ENCODE measurements around the gene ZFY. TPM values are rescaled to one million over a fixed set of nuclear protein-coding genes. Genes with fewer than 3 reads are reported as not detected.

The ZFY gene
- total RNA-seq, 1 experiment from 2014 or later: not detected

DNA sequence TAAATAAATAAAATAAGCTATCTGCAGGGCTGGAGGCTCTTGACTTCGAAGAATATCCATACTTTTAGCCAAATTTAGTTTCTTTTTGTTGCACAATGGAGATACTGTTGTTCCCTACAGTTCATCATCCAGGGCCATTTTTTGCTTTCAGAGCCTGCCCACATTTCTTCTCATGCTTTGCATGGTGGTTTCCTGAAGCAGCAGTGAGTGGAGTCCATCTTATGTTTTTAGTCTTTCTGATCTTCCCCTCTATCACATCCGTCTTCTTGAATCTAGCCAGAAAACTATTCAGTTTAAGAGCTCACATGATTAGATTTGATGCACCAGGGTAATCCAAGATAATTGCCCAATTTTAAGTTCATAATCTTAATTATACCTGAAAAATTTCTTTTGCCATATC, 19.6 kb downstream of the ZFY start:
- no peaks in the 10 kb centered on the region for H3K4me1 ChIP-seq (ENCODE audit: insufficient read depth, low read length)
- POLR2A ChIA-PET (ENCODE audit: unreplicated experiment): no interaction called here
- CTCF ChIA-PET: no interaction called here

DNA sequence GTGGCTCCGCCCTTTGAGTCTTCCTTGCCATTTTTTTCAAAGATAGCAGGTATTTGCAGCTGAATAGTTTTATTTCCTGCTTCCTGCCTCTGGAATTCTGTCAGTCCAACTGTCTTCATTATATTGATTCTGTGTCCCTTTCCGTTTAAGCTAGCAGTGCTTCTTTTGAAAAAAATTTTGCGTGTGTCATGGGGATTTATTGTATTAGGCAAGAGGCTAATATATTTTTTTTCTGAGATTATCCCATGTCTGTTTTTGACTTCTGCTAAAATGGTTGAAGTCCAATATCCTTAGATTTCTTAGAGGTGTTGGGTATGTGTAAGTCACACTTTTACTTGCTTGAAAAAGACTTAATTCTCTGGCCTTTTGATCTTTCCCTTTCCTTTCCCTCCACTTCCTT, 20.4 kb downstream of the ZFY start:
- Histone ChIP-seq H2AFZ (ENCODE audit: low read length) (no peak overlapping the region), H3K9me3 (ENCODE audit: low read length) (no peaks in the 10 kb centered on the region), H4K20me1 (ENCODE audit: low read length) (no peaks in the 10 kb centered on the region), H3K9me2 (replicated peaks; ENCODE audit: low read length) (no peaks in the 10 kb centered on the region), H3K4me3 (ENCODE audit: low read length) (no peak overlapping the region), H3K79me2 (ENCODE audit: low read length) (no peaks in the 10 kb centered on the region), H3K27me3 (ENCODE audit: low read length) (no peaks in the 10 kb centered on the region), H3K4me1 (ENCODE audit: insufficient read depth, low read length) (no peaks in the 10 kb centered on the region), H3K36me3 (ENCODE audit: low read depth, low read length) (no peaks in the 10 kb centered on the region), H3K27ac (ENCODE audit: low read length) (no peak overlapping the region), H3F3A (ENCODE audit: low read length, unreplicated experiment) (no peaks in the 10 kb centered on the region), H3K9ac (ENCODE audit: low read length) (no peak overlapping the region), H3K4me2 (ENCODE audit: low read length) (no peak overlapping the region)
- ATAC-seq (no peak), DNase-seq (no peak)
- intact Hi-C loops (cut with micrococcal nuclease): no loop called here
- ChIA-PET CTCF (no interaction called here), POLR2A (ENCODE audit: unreplicated experiment) (no interaction called here)
- TF ChIP-seq EZH2 (IDR thresholded peaks at IDR 0.05; ENCODE audit: low read length, unreplicated experiment) (no peak), CTCF (conservative IDR thresholded peaks at IDR 0.05; ENCODE audit: low read depth, low read length) (no peak), EZH2phosphoT487 (IDR thresholded peaks at IDR 0.05; ENCODE audit: borderline replicate concordance, low read length) (no peak)
- no TSS peak for BruUV-seq (replicated peaks)

More for the DNA sequence above, 19.6 kb downstream of the ZFY start:
- Histone ChIP-seq H3K4me2 (ENCODE audit: low read length) (no peak overlapping the region), H2AFZ (ENCODE audit: low read length) (no peak overlapping the region), H3K27me3 (ENCODE audit: low read length) (no peaks in the 10 kb centered on the region), H3K9ac (ENCODE audit: low read length) (no peak overlapping the region), H4K20me1 (ENCODE audit: low read length) (no peaks in the 10 kb centered on the region), H3K9me3 (ENCODE audit: low read length) (no peaks in the 10 kb centered on the region), H3F3A (ENCODE audit: low read length, unreplicated experiment) (no peaks in the 10 kb centered on the region), H3K9me2 (replicated peaks; ENCODE audit: low read length) (no peaks in the 10 kb centered on the region), H3K36me3 (ENCODE audit: low read depth, low read length) (no peaks in the 10 kb centered on the region), H3K79me2 (ENCODE audit: low read length) (no peaks in the 10 kb centered on the region), H3K27ac (ENCODE audit: low read length) (no peak overlapping the region), H3K4me3 (ENCODE audit: low read length) (no peak overlapping the region)
- intact Hi-C loops (cut with micrococcal nuclease): no loop called here
- TF ChIP-seq EZH2 (IDR thresholded peaks at IDR 0.05; ENCODE audit: low read length, unreplicated experiment): no peak
- no peak for TF ChIP-seq EZH2phosphoT487 (IDR thresholded peaks at IDR 0.05; ENCODE audit: borderline replicate concordance, low read length)
- no peak for TF ChIP-seq CTCF (conservative IDR thresholded peaks at IDR 0.05; ENCODE audit: low read depth, low read length)
- no TSS peak for BruUV-seq (replicated peaks)
- DNase-seq (no peak), ATAC-seq (no peak)

DNA sequence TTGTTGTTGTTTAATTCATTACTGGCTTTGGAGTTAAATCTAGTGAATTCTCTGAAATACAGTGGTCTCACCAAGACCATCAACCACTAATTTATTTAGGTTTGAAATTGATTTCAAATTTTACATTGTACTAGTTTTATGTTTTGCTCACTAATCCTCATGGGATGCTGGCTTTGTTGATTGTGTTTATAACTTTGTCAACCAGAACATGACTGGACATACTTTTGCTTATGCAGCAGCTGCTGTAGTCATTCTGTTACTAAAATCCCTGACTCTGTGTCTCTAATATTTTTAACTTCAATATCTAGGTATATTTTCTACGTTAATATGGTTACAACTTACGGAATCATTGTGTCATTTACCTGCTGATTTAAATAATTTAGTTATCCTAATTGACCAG, 26.9 kb downstream of the ZFY start:
- ATAC-seq (no peak), DNase-seq (no peak)
- no peaks in the 10 kb centered on the region for H4K20me1 ChIP-seq (ENCODE audit: low read length)
- H3K9me3 ChIP-seq (ENCODE audit: low read length): no peaks in the 10 kb centered on the region
- no peaks in the 10 kb centered on the region for H3K36me3 ChIP-seq (ENCODE audit: low read depth, low read length)
- H3K27me3 ChIP-seq (ENCODE audit: low read length): no peaks in the 10 kb centered on the region
- no peak overlapping the region for H3K9ac ChIP-seq (ENCODE audit: low read length)
- no peak overlapping the region for H3K4me3 ChIP-seq (ENCODE audit: low read length)
- TF ChIP-seq CTCF (conservative IDR thresholded peaks at IDR 0.05; ENCODE audit: low read depth, low read length) (no peak), EZH2phosphoT487 (IDR thresholded peaks at IDR 0.05; ENCODE audit: borderline replicate concordance, low read length) (no peak), EZH2 (IDR thresholded peaks at IDR 0.05; ENCODE audit: low read length, unreplicated experiment) (no peak)
- no peak overlapping the region for H3K4me2 ChIP-seq (ENCODE audit: low read length)
- no TSS peak for BruUV-seq (replicated peaks)
- H3F3A ChIP-seq (ENCODE audit: low read length, unreplicated experiment): no peaks in the 10 kb centered on the region
- intact Hi-C loops (cut with micrococcal nuclease): no loop called here
- POLR2A ChIA-PET (ENCODE audit: unreplicated experiment): no interaction called here
- no peak overlapping the region for H2AFZ ChIP-seq (ENCODE audit: low read length)
- no peak overlapping the region for H3K27ac ChIP-seq (ENCODE audit: low read length)
- H3K4me1 ChIP-seq (ENCODE audit: insufficient read depth, low read length): no peaks in the 10 kb centered on the region
- no peaks in the 10 kb centered on the region for H3K79me2 ChIP-seq (ENCODE audit: low read length)
- no peaks in the 10 kb centered on the region for H3K9me2 ChIP-seq (replicated peaks; ENCODE audit: low read length)
- CTCF ChIA-PET: no interaction called here

Measured in PC-3 (cell line).